ENCODE results near the gene TBC1D5. TPM values are rescaled to one million over a fixed set of nuclear protein-coding genes. Genes with fewer than 3 reads are reported as not detected.

TBC1D5 gene
- total and polyA plus RNA-seq, 2 of the 8 experiments (the other 6 are each of a cell fraction or from before 2014, with no cell fraction given): 11.0 to 22.9 TPM

DNA sequence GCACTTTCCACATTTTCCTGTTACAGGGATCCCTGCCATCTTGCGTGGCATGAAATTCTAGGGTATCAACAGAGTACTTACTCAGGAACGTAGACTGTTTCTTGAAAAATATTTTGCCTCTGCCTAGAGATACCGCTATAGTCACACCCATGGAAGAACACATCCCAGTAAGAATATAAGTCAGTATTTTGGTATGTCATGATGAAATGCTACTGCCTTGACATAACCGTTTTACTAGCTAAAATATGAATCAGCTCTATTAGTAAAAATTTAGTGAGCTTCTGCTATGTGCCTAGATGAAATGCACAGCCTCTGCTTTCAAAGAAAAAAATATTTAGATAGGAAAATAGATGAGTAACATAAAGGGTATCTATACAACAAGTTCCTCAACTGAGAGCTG is 276.4 kb downstream of the TBC1D5 start:
- Histone ChIP-seq H2AK5ac (ENCODE audit: low read depth, low read length) (no peak overlapping the region), H3K4ac (replicated peaks; ENCODE audit: insufficient read length, low read depth, low read length) (no peak overlapping the region), H4K20me1 (replicated peaks in 1 of 2; ENCODE audit: control insufficient read depth in 1 of 2, insufficient read depth in 2 of 2, low read length in 2 of 2) (no peaks in the 10 kb centered on the region), H3K23ac (ENCODE audit: insufficient read length) (no peak overlapping the region), H3K79me1 (ENCODE audit: low read depth, low read length) (no peaks in the 10 kb centered on the region), H3K4me2 (ENCODE audit: insufficient read depth in 1 of 2, low read depth in 2 of 2, low read length in 2 of 2) (no peak overlapping the region), H2BK20ac (ENCODE audit: low read length) (no peak overlapping the region), H3K14ac (ENCODE audit: insufficient read length) (no peak overlapping the region), H2BK5ac (ENCODE audit: low read depth, low read length) (no peak overlapping the region), H4K91ac (replicated peaks; ENCODE audit: insufficient read length, low read length) (no peak overlapping the region), H3K9ac (replicated peaks in 1 of 4; ENCODE audit: extremely low read depth in 1 of 4, low read depth in 3 of 4, low read length in 3 of 4) (no peak overlapping the region), H3K56ac (replicated peaks; ENCODE audit: insufficient read length, low read depth, low read length) (no peak overlapping the region), H3K27me3 (replicated peaks in 1 of 4; ENCODE audit: control insufficient read depth in 3 of 4, extremely low read depth in 1 of 4, insufficient read depth in 3 of 4, low read length in 3 of 4) (no peaks in the 10 kb centered on the region), H3K4me1 (replicated peaks in 1 of 4; ENCODE audit: control insufficient read depth in 3 of 4, insufficient read depth in 4 of 4, low read length in 3 of 4) (no peaks in the 10 kb centered on the region), H4K5ac (ENCODE audit: insufficient read length, low read depth, low read length) (no peak overlapping the region), H2BK120ac (replicated peaks; ENCODE audit: low read depth, low read length) (no peak overlapping the region), H3K18ac (ENCODE audit: extremely low read depth, low read length) (no peak overlapping the region), H3K23me2 (ENCODE audit: low read depth, low read length) (no peaks in the 10 kb centered on the region), H3K36me3 (ENCODE audit: control insufficient read depth in 2 of 4, insufficient read depth in 4 of 4, low read length in 3 of 4) (no peaks in the 10 kb centered on the region), H3K79me2 (ENCODE audit: control insufficient read depth in 1 of 2, insufficient read depth in 2 of 2, low read length in 2 of 2) (no peaks in the 10 kb centered on the region), H2BK15ac (ENCODE audit: low read length) (no peak overlapping the region), H2AFZ (ENCODE audit: low read length) (no peak overlapping the region), H4K8ac (ENCODE audit: extremely low read depth, insufficient read depth, low read length) (no peak overlapping the region), H2BK12ac (ENCODE audit: low read depth, low read length) (no peak overlapping the region), H3K4me3 (ENCODE audit: extremely low read depth in 1 of 4, insufficient read depth in 2 of 4, low read depth in 3 of 4, low read length in 4 of 4) (no peak overlapping the region), H3K9me3 (ENCODE audit: insufficient read depth in 2 of 2, low read depth in 1 of 2, low read length in 1 of 2) (no peaks in the 10 kb centered on the region), H3K27ac (ENCODE audit: low read depth, low read length) (no peak overlapping the region)
- no peak for DNase-seq (ENCODE audit: low read depth in 1 of 2, low spot score in 2 of 2)
- POLR2A ChIA-PET (ENCODE audit: partially characterized antibody): no interaction called here
- FAIRE-seq: no peak
- CTCF ChIA-PET (ENCODE audit: partially characterized antibody): no interaction called here
- WGBS, 2 experiments (ENCODE audit: extremely low coverage in 1 of 2, insufficient coverage in 1 of 2, insufficient read length in 1 of 2, insufficient replicate concordance in 2 of 2, low coverage in 1 of 2, low lambda C conversion rate in 2 of 2, missing lambda C conversion rate in 1 of 2): 92% methylated on average over 4 of the region's 4 CpGs; no CpG with 5 or more reads in 1 of the 2 experiments
- no peak for TF ChIP-seq TEAD4 (IDR thresholded peaks at IDR 0.05; ENCODE audit: low read depth, low read length)
- no peak for TF ChIP-seq TBP (IDR thresholded peaks at IDR 0.05; ENCODE audit: low read depth, low read length)
- no peak for TF ChIP-seq SP2 (IDR thresholded peaks at IDR 0.05; ENCODE audit: low read length)
- no peak for TF ChIP-seq RNF2 (IDR thresholded peaks at IDR 0.05; ENCODE audit: borderline replicate concordance, low read depth, low read length, missing control alignments, poor library complexity, severe bottlenecking)
- TF ChIP-seq TCF12 (IDR thresholded peaks at IDR 0.05; ENCODE audit: low read depth, low read length): no peak
- TF ChIP-seq, protein P1, sequence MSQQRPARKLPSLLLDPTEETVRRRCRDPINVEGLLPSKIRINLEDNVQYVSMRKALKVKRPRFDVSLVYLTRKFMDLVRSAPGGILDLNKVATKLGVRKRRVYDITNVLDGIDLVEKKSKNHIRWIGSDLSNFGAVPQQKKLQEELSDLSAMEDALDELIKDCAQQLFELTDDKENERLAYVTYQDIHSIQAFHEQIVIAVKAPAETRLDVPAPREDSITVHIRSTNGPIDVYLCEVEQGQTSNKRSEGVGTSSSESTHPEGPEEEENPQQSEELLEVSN (IDR thresholded peaks at IDR 0.05): no peak
- no peak for TF ChIP-seq FOSL1 (IDR thresholded peaks at IDR 0.05; ENCODE audit: insufficient read depth, low read depth, low read length)
- TF ChIP-seq GABPA (IDR thresholded peaks at IDR 0.05; ENCODE audit: borderline replicate concordance, insufficient read depth, low read length): no peak
- TF ChIP-seq ASH2L (IDR thresholded peaks at IDR 0.05; ENCODE audit: low read length): no peak
- no peak for TF ChIP-seq YY1 (IDR thresholded peaks at IDR 0.05; ENCODE audit: low read depth, low read length)
- no peak for TF ChIP-seq HDAC6 (IDR thresholded peaks at IDR 0.05; ENCODE audit: low read depth, low read length)
- TF ChIP-seq SIX5 (IDR thresholded peaks at IDR 0.05; ENCODE audit: low read depth, low read length): no peak
- TF ChIP-seq RBBP5 (IDR thresholded peaks at IDR 0.05; ENCODE audit: borderline replicate concordance, low read depth, low read length): no peak
- no peak for TF ChIP-seq MAFK (IDR thresholded peaks at IDR 0.05; ENCODE audit: low read depth, low read length)
